Stimulated activated CD8-positive, alpha-beta memory T cell treated with anti-CD3 and anti-CD28 coated beads, Interleukin-4, amount 100 ng/mL, for 24 hours (primary cell): ENCODE data around the gene NCOA7.
"Not testable (repeated sequence)": the region's sequence is repeated elsewhere in the genome, so short reads cannot be mapped to it uniquely, and the experiment has no call there.

ENCODE experiments used
- DNase-seq: peaks from one replicate; pipeline ENCODE4 v3.0.0-alpha.2; 2020; ENCODE audit warnings: low read depth

NCOA7 gene

DNA sequence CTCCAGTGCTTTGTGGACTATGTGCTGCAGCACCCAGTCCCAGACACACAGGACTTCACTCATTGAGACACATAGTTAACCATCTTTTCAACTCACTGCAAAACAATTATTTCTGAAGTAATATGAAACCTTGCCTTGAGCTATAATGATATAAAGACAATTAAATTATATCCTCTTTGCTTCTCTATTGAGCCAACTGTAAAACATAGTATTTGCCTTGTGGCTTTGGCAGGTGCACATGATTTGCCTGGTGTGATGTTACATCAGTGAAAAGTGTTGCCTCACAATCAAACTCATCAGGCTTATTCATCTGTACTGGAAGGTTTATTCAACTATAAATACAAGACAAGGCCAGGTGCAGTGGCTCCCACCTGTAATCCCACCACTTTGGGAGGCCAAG lies 80.6 kb downstream of the NCOA7 start:
- no peak for DNase-seq

DNA sequence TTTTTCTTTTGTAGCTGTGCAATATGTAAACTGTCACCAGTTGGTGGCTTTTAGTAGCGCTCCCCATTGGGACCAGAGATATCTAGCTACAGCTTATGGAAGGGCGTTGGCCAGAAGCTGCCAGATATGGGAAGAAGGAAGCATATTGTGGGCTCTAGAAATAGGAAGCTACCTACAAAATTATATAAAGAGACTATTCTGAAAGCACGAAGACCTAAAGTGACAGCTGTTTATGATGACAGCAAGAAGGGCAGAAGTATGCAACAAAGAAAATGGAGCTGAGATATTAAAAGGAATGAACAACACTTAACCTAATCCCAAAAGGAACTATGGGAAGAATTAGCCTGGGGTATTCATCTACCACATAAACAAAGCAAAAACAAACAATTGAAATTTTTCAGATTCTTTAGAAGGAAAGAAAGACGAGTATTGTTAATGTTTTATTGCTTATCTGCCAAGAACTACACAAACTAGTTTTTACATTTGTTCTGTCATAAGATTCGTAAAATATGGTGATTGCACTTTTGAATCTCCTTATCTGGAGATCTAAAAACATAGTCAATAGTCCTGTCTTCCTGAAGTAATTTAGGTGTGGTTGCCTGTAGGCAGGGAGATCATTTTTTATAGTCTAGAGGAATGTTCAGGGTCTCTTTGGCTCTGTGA lies 81.6 kb downstream of the NCOA7 start:
- DNase-seq: no peak

DNA sequence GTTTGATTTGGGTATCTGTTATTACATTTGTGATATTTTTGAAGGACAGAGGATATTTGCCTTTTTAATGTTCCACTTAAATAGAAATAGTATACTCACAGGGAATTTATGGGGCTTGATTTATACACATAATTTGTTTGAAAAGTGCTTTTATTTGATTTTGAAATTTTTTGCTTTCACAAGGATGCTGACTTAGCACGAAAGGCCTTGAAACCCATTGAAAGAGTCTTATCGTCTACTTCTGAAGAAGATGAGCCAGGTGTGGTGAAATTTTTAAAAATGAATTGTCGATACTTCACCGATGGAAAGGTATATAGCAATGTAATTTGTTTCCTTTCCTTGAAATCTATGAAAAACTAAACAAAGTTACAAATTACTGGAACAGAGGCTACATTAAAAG lies 91.5 kb downstream of the NCOA7 start:
- no peak for DNase-seq

DNA sequence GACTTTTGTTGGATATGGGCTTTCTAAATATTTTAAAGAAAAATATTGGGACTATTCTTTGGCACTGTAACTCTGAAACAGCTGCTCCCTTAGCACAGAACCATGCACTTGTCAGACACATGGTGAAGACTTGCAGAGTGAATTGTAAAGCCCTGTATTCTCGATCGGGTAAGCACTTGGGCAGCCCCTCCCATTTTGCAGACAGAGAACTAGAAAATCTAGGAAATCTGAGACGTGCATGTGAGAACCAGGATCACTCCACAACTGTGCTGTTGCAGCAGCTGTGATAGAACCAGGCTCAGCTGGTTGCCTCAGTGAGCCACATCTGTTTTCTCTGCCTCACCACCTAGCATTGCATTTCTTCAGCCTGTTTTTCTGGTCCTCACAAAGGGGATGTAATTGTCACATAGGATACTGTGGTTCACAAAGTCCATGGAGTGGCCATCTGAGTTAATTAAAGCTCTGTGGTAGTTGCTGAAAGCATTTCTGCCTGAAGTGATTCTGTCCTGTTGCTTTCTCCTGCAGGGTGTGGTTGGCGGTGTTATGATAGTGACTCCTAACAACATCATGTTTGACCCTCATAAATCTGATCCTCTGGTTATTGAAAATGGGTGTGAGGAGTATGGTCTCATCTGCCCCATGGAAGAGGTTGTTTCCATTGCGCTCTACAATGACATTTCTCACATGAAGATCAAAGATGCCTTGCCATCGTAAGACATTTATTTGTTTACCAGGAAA lies 94.0 kb downstream of the NCOA7 start:
- DNase-seq: no peak

DNA sequence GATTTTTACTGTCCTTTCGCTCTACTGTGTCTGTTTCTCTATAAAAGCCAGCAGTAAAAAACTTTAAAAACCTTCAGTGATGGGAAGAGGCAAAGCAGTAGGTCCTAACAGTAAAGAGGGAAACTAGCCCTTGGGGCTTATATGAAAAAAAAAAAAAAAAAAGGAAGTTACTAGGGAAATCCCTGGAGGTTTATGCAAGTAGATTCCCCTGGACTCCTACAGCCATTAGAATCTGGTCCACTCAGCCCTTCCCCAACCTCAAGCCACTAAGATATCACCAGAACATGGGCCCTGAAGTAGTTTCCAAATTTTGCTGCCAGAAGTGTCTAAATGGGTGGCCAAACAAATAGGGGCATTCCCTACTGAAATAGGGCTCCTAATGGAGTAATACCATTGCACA lies 95.3 kb downstream of the NCOA7 start:
- no peak for DNase-seq

DNA sequence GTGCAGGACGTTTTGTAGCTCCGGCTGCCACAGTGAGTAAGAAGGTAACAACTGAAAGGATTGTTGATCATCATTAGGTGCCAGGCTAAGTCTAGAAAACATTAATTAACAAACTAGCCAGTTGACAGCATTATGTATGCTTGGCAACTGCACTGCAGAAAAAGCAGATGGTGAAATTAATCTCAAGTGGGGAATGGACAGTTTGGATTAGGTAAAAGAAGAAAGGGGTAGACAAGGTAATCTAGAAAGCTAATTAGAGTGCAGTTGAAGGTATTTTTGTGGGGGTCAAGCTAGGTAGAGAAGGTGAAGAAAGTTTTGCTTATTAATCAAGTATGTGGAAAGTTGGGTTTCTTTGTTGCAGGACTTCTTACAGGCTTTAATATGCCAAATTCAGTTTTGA lies 96.2 kb downstream of the NCOA7 start:
- DNase-seq: no peak

DNA sequence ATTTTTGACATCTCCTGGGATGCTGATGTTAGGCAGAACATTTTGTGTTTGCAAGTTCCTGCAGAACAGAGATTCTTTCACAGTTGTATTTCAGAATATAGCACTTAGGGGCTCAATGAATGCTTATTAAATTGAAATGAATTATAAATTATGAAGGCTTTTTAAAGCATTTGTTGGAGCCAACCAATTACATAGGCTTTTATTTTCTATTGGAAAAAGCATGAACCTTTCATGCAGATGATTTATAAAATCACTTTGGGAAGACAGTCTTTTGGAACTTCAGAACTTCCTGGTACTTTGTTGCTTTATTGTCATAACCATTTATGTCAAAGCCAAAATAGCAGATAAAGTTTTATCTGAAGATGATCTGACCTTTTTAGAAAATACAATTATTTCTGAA lies 96.6 kb downstream of the NCOA7 start:
- no peak for DNase-seq

DNA sequence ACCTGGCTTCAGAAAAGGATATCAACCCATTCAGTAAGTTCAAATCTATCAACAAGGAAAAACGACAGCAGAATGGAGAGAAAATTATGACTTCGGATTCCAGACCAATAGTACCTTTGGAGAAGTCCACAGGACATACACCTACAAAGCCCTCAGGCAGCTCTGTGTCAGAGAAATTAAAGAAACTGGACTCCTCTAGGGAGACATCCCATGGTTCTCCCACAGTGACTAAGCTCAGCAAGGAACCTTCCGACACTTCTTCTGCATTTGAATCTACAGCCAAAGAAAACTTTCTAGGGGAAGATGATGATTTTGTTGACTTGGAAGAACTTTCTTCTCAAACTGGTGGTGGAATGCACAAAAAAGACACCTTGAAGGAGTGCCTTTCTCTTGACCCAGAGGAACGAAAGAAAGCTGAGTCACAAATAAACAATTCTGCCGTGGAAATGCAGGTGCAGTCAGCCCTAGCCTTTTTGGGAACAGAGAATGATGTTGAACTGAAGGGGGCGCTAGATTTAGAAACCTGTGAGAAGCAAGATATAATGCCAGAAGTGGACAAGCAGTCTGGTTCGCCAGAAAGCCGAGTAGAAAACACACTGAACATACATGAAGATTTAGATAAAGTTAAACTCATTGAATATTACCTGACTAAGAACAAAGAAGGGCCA lies 98.4 kb downstream of the NCOA7 start:
- no peak for DNase-seq

DNA sequence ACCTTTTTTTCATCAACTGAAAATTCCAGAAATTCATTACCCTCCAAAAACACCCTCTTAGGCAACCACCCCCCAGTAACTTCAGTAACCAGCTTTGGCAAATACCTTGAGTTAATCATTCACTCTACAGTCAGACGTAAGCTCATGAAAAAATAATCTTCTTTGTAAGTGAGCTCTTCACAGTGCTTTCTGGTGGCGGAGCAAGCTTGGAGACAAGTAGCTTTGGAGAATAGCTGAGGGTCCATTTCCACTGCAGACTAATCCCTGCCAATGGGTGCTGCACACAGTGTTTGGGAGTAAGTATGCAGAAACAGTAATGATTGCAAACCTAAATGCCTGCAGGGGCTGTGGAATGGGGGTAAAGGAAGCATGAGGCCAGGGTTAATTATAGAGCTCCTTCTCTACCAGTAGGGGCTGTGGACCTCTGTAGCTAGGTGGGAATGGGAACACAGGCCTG lies 109.0 kb downstream of the NCOA7 start:
- DNase-seq: no peak

DNA sequence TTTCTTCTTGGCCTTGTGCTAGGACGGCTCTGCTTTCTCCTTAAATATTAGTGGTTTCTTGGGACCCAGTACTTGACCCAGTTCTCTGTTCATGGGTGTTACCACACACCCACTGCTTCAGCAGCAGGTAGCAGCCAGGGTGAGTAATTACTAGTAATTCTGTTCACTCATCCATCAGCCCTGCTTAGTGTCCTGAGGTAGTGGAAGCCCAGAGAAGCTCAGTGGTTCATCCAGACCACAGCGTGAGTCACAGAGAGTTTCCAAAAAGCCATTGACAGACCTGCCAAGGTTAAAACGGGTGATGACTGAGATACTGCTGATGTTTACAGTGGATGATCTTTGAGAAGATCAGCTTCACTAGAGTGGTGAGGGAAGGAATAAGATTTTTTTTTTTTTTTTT lies 114.1 kb downstream of the NCOA7 start:
- DNase-seq: peak; percentile 29

DNA sequence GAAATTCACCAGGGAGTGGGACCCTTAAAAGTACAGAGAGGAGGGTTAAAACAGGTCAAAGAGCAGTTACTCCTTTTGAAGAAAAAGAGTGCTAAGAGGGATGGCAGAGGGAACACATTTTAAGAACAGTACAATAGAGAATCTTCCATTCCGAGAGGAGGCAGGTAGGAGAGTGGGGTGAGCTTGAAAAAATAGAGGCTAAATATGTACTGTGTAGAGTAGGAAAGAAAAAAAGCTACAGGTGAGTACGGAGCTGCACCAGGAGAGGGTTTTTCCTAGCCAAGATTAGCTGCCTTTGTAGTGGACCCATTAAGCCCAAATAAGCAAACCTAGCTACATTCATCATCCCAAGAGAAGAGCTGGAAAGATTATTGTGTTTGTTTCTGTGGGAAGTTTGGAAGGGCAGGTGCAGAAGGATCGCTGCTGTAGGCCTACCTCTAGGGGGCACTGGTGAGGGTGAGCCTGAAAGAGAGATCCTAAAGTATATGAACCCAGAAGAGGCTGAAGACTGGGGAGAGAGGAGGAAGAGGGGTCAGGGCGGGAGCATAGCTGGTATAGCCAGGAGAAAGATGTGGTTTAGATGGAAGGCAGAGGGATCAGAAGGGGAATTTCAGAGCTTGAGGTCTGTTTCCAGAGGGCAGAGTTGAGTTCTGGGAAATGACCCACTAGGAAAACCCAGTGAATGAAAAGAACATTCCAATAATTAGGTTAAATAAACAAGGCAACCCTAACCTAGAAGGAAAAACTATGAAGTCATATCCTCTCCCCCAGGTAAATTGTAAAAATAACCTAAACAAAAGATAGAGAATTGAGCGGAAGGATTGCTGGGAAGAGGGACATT lies 115.6 kb downstream of the NCOA7 start:
- peak; percentile 23 for DNase-seq

DNA sequence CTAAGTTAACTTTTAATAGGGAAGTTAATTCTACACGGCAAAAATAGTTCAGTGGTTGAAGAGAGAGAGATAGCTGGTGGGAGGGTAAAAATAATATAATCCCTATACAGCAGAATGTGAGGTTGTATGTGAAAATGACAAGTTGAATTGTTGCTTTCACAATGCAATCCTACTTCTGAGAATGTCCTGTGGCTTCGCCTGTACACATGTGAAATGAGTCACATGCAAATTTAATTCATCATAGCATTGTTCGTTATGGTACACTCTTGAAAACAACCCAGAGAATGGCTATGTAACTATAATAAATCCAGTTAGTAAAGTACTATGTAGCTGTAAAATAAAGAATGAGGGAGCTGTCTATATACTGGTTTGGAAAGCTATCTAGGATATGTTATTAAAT lies 119.8 kb downstream of the NCOA7 start:
- DNase-seq: no peak

DNA sequence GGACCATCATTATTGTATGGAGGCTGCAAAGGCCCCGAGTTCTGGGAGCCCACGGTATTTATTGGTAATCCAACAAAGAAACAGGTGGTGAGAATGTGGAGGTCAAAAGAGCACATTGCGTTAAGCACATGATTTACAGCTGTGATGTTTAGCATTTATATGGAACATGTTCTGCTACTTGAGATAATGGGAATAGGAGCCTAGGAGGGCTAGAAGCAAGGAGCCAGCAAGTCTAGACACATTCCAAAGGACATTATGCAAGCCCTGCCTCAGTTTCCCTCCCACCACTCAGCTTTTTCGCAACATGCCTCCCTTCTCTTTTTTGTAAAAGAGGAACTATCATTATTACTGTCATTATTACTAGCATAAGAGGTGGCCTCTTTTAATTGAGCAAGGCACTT lies 120.3 kb downstream of the NCOA7 start:
- not testable (repeated sequence) for DNase-seq

DNA sequence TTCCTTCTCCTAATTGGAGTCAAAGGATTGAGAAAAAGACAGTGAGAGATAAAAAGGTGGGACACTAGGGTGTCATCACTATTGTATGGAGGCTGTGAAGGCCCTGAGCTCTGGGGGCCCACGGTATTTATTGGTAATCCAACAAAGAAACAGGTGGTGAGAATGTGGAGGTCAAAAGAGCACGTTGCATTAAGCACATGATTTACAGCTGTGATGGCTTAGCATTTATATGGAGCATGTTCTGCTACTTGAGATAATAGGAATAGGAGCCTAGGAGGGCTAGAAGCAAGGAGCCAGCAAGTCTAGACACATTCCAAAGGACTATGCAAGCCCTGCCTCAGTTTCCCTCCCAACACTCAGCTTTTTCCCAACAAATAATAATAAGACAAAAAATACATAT lies 121.7 kb downstream of the NCOA7 start:
- not testable (repeated sequence) for DNase-seq

DNA sequence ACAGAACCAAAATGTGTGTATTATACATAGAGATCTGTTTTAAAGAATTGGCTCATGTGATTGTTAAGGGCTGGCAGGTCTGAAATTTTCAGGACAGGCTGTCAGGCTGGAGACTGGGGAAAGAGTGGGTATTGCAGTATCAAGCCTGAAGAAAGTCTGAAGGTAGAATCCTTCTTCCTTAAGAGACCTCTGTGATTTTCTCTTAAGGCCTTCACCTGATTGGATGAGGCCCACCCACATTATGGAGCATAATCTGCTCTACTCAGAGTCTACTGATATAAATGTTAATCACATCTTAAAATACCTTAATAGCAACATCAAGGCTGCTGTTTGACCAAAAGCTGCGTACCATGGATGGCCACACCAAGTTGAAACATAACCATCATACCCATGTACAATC lies 122.4 kb downstream of the NCOA7 start:
- DNase-seq: no peak

DNA sequence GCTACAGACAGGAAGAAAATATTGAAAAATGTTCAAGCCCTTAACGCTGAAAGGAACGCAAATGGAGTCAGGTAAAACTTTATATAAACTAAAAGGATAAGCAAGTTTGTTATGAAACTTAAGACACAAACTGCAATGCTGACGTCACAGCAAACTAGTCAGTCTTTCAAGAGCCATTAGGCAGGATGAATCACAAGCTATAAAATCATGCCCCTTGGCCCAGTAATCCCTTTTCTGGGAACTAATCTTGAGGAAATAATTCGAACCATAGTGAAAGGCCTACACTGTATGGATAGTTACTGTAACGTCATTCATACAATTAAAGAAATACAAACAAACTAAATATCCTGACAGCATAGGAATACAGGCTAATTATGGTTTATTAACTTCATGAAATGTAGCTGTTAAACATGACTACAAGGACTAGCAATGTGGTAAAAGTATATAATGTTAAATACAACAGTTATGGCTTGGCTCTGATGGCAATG lies 123.1 kb downstream of the NCOA7 start:
- no peak for DNase-seq

DNA sequence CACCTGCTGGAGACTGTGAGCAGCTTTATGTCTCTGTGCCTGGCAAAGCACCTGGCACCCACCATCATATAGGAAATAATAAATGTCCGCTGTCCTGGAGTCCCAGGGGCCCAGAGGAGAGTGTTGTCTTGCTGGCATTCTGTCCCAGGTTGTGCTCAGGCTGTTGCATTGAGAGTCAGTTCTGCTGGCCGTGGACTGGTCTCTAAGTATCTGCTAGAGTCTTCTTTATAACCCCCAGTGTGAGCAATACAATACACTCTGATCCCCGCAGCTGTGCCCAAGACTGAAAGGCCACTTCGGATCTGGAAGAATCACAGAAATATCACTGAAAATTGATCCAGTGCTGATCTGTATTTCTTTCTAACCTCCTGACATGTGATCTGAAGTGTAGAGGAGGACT lies 127.5 kb downstream of the NCOA7 start:
- DNase-seq: no peak

DNA sequence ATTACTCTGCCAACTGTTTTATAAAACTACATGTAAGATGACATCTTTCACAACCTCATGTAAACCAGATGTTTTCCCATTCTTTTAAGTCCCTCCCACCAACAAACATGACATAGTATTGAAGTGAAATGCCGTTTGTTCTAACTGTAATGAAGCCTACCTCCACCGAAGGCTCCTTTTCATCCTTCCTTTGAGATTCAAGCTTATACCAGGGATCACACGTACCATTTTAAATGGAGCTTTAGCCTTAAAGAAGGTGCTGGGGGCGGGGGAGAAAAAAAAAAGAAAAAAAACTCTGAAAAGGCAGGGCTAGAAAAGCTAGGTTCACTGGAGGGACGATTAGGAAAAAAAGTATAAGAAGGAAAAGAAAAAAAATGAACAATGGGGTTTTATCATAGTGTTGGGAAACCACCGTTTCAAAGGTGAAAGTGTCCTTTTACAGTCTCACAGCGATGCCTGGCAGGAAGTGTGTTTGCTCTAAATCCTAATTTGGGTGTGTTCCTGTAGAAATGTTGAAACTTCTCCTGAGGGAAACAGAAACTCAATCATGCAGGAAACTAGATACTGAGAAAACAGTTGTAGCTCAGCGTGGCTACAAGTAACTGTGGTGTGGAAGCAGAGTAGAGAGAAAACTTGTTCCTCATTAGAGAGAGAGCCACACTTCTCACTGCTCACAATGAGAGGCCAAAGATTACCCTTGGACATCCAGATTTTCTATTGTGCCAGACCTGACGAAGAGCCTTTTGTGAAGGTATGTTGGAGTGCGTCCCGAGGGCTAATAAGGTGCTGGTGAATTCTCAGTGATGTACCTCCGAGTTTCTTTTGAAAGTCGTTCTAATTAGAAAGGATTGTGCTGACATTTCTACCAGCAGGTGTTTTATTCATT lies 128.2 kb downstream of the NCOA7 start:
- no peak for DNase-seq

DNA sequence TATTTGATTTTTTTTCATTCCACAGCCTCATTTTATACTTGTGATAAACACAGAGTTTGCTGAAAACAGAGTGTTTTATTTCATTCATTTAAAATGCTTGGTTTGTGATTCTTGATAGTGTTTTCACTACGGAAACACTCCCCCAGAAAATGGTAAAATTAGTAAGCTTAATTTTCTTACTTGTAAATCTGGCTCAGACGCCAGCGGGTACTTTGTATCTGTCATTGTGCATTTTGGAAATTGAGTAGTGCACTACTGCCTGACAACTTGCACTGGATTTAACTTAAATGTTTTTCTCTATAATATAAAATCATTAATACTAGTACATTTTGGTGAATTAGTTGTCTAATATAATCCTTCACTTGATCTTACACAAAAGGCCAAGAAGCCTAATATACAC lies 128.9 kb downstream of the NCOA7 start:
- no peak for DNase-seq

DNA sequence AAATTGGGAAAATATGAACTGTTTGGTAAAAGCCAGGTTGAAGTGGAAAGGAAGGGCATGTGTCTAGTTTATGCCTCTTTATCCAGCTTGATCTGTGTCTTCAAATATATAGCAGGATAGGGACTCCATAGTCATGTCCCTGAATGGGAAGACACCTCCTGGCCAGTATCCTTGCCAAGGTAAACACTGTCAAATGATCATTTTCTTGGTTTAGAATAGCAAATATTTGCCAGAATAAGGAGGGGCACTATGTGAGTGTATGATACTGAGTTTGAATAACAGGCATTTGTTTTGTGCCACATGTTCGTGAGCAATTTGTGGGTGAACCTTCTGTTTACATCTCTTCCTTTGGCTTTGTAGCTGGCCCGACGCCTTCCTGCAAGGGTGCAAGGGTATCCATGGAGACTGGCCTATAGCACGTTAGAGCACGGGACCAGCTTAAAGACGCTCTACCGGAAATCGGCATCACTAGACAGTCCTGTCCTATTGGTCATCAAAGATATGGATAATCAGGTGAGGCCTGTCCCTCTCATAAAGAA lies 131.6 kb downstream of the NCOA7 start:
- DNase-seq: no peak

DNA sequence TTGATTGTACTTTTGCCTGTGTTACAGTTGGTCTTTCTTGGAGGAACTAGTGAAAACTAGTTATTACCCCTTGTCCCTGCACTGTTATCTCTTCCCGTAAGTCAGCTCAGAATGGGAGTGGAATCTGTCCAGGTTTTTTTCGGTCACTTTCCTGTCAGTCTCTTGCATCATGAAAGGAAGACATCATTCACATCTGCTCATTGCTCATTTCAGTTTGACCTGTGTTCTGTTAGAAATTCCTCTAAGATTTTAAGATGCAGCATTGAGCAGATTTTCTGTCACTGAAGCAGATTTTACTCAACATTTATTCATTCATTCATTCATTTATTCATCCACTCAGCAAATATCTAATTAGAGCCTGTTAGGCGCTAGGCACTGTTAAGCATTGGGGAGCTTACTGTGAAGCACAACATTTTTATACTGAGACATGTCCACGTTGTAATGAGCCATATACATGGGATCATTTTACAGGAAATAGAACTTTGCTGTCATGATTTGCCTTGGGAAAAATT lies 132.7 kb downstream of the NCOA7 start:
- no peak for DNase-seq
